Endothelial cell of umbilical vein (primary cell): Measurements from ENCODE around the gene CTU2. TPM values are rescaled to one million over a fixed set of nuclear protein-coding genes. Genes with fewer than 3 reads are reported as not detected.
A peak's percentile ranks its signal among the peaks of the same experiment; 100 is the strongest.

Experiments used
- BruUV-seq: library from RNA; stranded (reverse); fragments of 400-500 nt; replicated peaks from 2 replicates; lab custom pipeline; 2021; lab: Mats Ljungman, UMichigan
- CTCF ChIA-PET: fragments of 300-600, 350-600 bp; sonication (Branson Sonifier 250); formaldehyde crosslinking; loops from one replicate; lab custom pipeline; 2021; ENCODE audit warnings: antibody characterized with exemption, inconsistent platforms; lab: Charles Lee
- POLR2A ChIA-PET: fragments of 300-600, 350-600 bp; sonication (Branson Sonifier 250); formaldehyde crosslinking; loops from one replicate; lab custom pipeline; 2021; ENCODE audit warnings: antibody characterized with exemption, inconsistent platforms; lab: Charles Lee
- DNase-seq: peaks from one replicate; pipeline ENCODE4 v3.0.0-alpha.2; 2011; ENCODE audit warnings: low read depth, low spot score
- FAIRE-seq: peaks from 2 replicates; lab custom pipeline; 2011; peaks lifted over from hg19 to GRCh38; lab: Jason Lieb, UNC
- H2AFZ ChIP-seq: 2 replicates; pipeline ENCODE4 v1.6.0; 2012; ENCODE audit warnings: low read depth, low read length, control low read depth, inconsistent platforms
- H3K27ac ChIP-seq: 2 replicates; pipeline ENCODE4 v1.5.1; 2011; ENCODE audit warnings: low read depth, mild to moderate bottlenecking, control low read depth, low read length, moderate library complexity; ENCODE audit not compliant: insufficient read depth
- H3K27me3 ChIP-seq, 2 experiments: 2 replicates each; pipeline versions ENCODE4 v1.6.0 to v1.6.1; 2011; ENCODE audit warnings: low read length in 2 of 2, mixed read lengths in 1 of 2; ENCODE audit not compliant: control insufficient read depth in 2 of 2, insufficient read depth in 2 of 2
- H3K36me3 ChIP-seq, 2 experiments: 2 replicates in 1 of 2; 3 replicates in 1 of 2; pipeline ENCODE4 v1.5.1; 2011; ENCODE audit warnings: low read length in 2 of 2, mild to moderate bottlenecking in 1 of 2, moderate library complexity in 1 of 2; ENCODE audit not compliant: control insufficient read depth in 2 of 2, insufficient read depth in 2 of 2; ENCODE audit errors: extremely low read depth in 1 of 2
- H3K4me1 ChIP-seq: 3 replicates; pipeline ENCODE4 v1.5.1; 2011; ENCODE audit warnings: mild to moderate bottlenecking, low read length; ENCODE audit not compliant: control insufficient read depth, insufficient read depth; ENCODE audit errors: extremely low read depth
- H3K4me2 ChIP-seq: 2 replicates; pipeline ENCODE4 v1.6.1; 2011; ENCODE audit warnings: low read length, control low read depth, mixed read lengths; ENCODE audit not compliant: insufficient read depth
- H3K4me3 ChIP-seq, 3 experiments: fragments of 200-600 bp in 1 of 3; sonication (generic), shearing (Covaris generic) in 1 of 3; replicated peaks in 1 of 3; 2 replicates each; pipeline ENCODE4 v1.5.1; 2011 to 2016; ENCODE audit warnings: control low read depth in 3 of 3, low read length in 3 of 3, mild to moderate bottlenecking in 2 of 3, inconsistent platforms in 1 of 3, low read depth in 1 of 3, moderate library complexity in 1 of 3; ENCODE audit not compliant: insufficient read depth in 1 of 3
- H3K79me2 ChIP-seq: 2 replicates; pipeline ENCODE4 v1.6.0; 2012; ENCODE audit warnings: low read length, inconsistent platforms; ENCODE audit not compliant: control insufficient read depth, insufficient read depth
- H3K9ac ChIP-seq: replicated peaks from 2 replicates; pipeline ENCODE3; 2011; ENCODE audit warnings: low read length, control low read depth; ENCODE audit not compliant: insufficient read depth; ENCODE audit errors: extremely low read depth
- H3K9me1 ChIP-seq: replicated peaks from 3 replicates; pipeline ENCODE4 v1.6.0; 2011; ENCODE audit warnings: mild to moderate bottlenecking, low read length; ENCODE audit not compliant: control insufficient read depth, insufficient read depth; ENCODE audit errors: extremely low read depth
- H3K9me3 ChIP-seq: replicated peaks from 2 replicates; pipeline ENCODE4 v1.5.1; 2012; ENCODE audit warnings: low read length, inconsistent platforms; ENCODE audit not compliant: control insufficient read depth, insufficient read depth
- H4K20me1 ChIP-seq: replicated peaks from 2 replicates; pipeline ENCODE3; 2011; ENCODE audit warnings: mild to moderate bottlenecking, low read length; ENCODE audit not compliant: control insufficient read depth, insufficient read depth; ENCODE audit errors: extremely low read depth
- CTCF ChIP-seq, 2 donors: IDR thresholded peaks; 1 replicate in 1 of 2; 2 replicates in 1 of 2; pipeline ENCODE4 v1.5.1; 2011; ENCODE audit warnings: low read length in 2 of 2, mild to moderate bottlenecking in 2 of 2, moderate library complexity in 2 of 2, control low read depth in 1 of 2, inconsistent platforms in 1 of 2, low read depth in 1 of 2; ENCODE audit not compliant: insufficient read depth in 1 of 2; ENCODE audit errors: extremely low read depth in 1 of 2
- EZH2 ChIP-seq: IDR thresholded peaks from 2 replicates; pipeline ENCODE4 v1.6.1; 2012; ENCODE audit warnings: borderline replicate concordance, low read depth, mild to moderate bottlenecking, moderate library complexity, low read length, inconsistent platforms; ENCODE audit not compliant: severe bottlenecking
- FOS ChIP-seq: IDR thresholded peaks from 2 replicates; pipeline ENCODE4 v1.6.1; 2011; ENCODE audit warnings: mild to moderate bottlenecking, low read length, moderate library complexity, borderline replicate concordance; ENCODE audit not compliant: insufficient read depth
- GATA2 ChIP-seq: IDR thresholded peaks from 2 replicates; pipeline ENCODE4 v1.7.0; 2011; ENCODE audit warnings: low read depth, mild to moderate bottlenecking, moderate library complexity, mixed read lengths, low read length; ENCODE audit not compliant: insufficient read length, insufficient read depth
- JUN ChIP-seq: IDR thresholded peaks from 2 replicates; pipeline ENCODE4 v1.6.1; 2011; ENCODE audit warnings: borderline replicate concordance, low read depth; ENCODE audit not compliant: insufficient read length, insufficient read depth
- MAX ChIP-seq: IDR thresholded peaks from 2 replicates; pipeline ENCODE4 v1.6.1; 2011; ENCODE audit not compliant: insufficient read depth, insufficient read length
- MYC ChIP-seq: IDR thresholded peaks from one replicate; pipeline ENCODE4 v1.6.1; 2011; ENCODE audit warnings: mild to moderate bottlenecking, low read depth, low read length
- POLR2A ChIP-seq: IDR thresholded peaks from 2 replicates; pipeline ENCODE4 v1.6.1; 2012; ENCODE audit warnings: low read depth, mild to moderate bottlenecking, control low read depth, low read length
- POLR2AphosphoS5 ChIP-seq: IDR thresholded peaks from 2 replicates; pipeline ENCODE4 v1.6.1; 2012; ENCODE audit warnings: low read depth, mild to moderate bottlenecking, control low read depth, low read length, moderate library complexity; ENCODE audit not compliant: insufficient read depth
- dilution Hi-C: fragments of 300-500 bp; cut with MboI; formaldehyde crosslinking; loops from one replicate; pipeline ENCODE4 v1.15.0; 2019; ENCODE audit warnings: low sequenced_read_pairs; ENCODE audit not compliant: extremely low pct_ligation_motif_present
- intact Hi-C: fragments of 100-400 bp; cut with micrococcal nuclease; formaldehyde crosslinking; loops from one replicate; pipeline ENCODE4 v1.10.0; 2022
- polyA plus RNA-seq, 4 experiments: library from polyadenylated mRNA; depleted of rRNA in 3 of 4; stranded (reverse) in 3 of 4; unstranded in 1 of 4; fragments of >200 nt; gene quantifications; 2 replicates each; pipeline versions ENCODE4 v1.2.1 to v1.2.3, GENCODE V29; 2011 to 2012; ENCODE audit warnings: missing spikeins in 1 of 4
- total RNA-seq: library from RNA; stranded (reverse); gene quantifications from 2 replicates; pipeline ENCODE4 v1.2.3, GENCODE V29; 2021

The CTU2 gene
- total and polyA plus RNA-seq, 2 donors (not counting 3 experiments of a cell fraction or from before 2014, with no cell fraction given), result 26.1 to 33.7 TPM

GRCh38 chr16:88662222-88662842 lies 44.0 kb upstream of the CTU2 start:
- CTCF ChIA-PET, result interaction anchor here (1.0 to 1.4 kb wide), 4 partner anchors 34 to 75 kb away, joined by 3 to 5 read pairs (median 4); no protein-coding TSS in a partner anchor

More at GRCh38 chr16:88662222-88662842, 44.0 kb upstream of the CTU2 start:
- Histone ChIP-seq H3K9me3 (no peaks in the 10 kb centered on the region), H3K4me1 (peaks cover 20% of the 10 kb centered on the region), H3K4me3 (peak overlapping the region; percentile 75 to 78 (median 77)), H3K4me2 (peak overlapping the region; percentile 79), H2AFZ (peak overlapping the region; percentile 53), H3K27me3 (no peaks in the 10 kb centered on the region), H3K36me3 (peaks cover 0 to 4% of the 10 kb centered on the region in 2 experiments), H3K9ac (peak overlapping the region; percentile 66), H3K79me2 (peaks cover 40% of the 10 kb centered on the region), H3K9me1 (no peaks in the 10 kb centered on the region), H3K27ac (peak overlapping the region; percentile 52), H4K20me1 (no peaks in the 10 kb centered on the region)
- TF ChIP-seq CTCF (IDR thresholded peaks at IDR 0.05; ENCODE audit: extremely low read depth in 1 of 2, insufficient read depth in 1 of 2, low read depth in 1 of 2, low read length in 2 of 2), result no peak
- TF ChIP-seq MYC, result no peak
- no peak for TF ChIP-seq JUN
- TF ChIP-seq POLR2A, result no peak
- no peak for TF ChIP-seq GATA2
- no peak for TF ChIP-seq MAX
- TF ChIP-seq FOS, result no peak
- no peak for TF ChIP-seq EZH2
- TF ChIP-seq POLR2AphosphoS5, result no peak
- BruUV-seq, result TSS peak; percentile 49
- DNase-seq (no peak), FAIRE-seq (no peak)
- POLR2A ChIA-PET, result interaction anchor here (0.5 to 1.8 kb wide), 2 partner anchors 13 to 41 kb away, joined by 3 to 4 read pairs; no protein-coding TSS in a partner anchor
- intact Hi-C loops, result loop anchor here (2.0 kb wide), 3 partner anchors 24 to 38 kb away; partner anchors contain the start of gene SNAI3
- dilution Hi-C loops, result no loop called here
